K562 (cell line): Measurements from ENCODE around the gene SLX9. TPM values are rescaled to one million over a fixed set of nuclear protein-coding genes. Genes with fewer than 3 reads are reported as not detected.

Experiments
- ATAC-seq: fragments of 200-7000 bp; cut with Tn5 transposase; 3 replicates; pipeline ENCODE4 v1.9.1; 2020; ENCODE audit warnings: moderate library complexity
- BruUV-seq: library from RNA; stranded (reverse); fragments of 400-500 nt; replicated peaks from 2 replicates; lab custom pipeline; 2021; lab: Mats Ljungman, UMichigan
- CTCF ChIA-PET: fragments of 300-600 bp; formaldehyde crosslinking; extraction: SDS; loops from one replicate; lab custom pipeline; 2021; ENCODE audit warnings: low intra/inter-chr PET ratio; lab: Yijun Ruan, JAX
- POLR2A ChIA-PET: fragments of 300-600, 350-650 bp; sonication (Branson Sonifier 250); formaldehyde crosslinking; extraction: SDS; loops from one replicate; lab custom pipeline; 2021; ENCODE audit warnings: antibody characterized with exemption, inconsistent platforms; lab: Yijun Ruan, JAX
- DNase-seq, 4 experiments: peaks; one replicate each; pipeline versions ENCODE4 v3.0.0 to v3.0.0-alpha.2; 2011 to 2018; ENCODE audit warnings: low spot score in 3 of 4, mixed read lengths in 3 of 4; ENCODE audit errors: extremely low read depth in 1 of 4
- FAIRE-seq: peaks from 2 replicates; lab custom pipeline; 2011; peaks lifted over from hg19 to GRCh38; lab: Jason Lieb, UNC
- H2AFZ ChIP-seq: 2 replicates; pipeline ENCODE4 v1.6.0; 2011; ENCODE audit warnings: low read depth, low read length, control low read depth, inconsistent platforms
- H3K27ac ChIP-seq: fragments of 200-600 bp; 3 replicates; pipeline ENCODE4 v1.8.0; 2011; ENCODE audit warnings: low read depth, mild to moderate bottlenecking, control low read depth, inconsistent platforms, low read length, moderate library complexity, mixed read lengths; ENCODE audit errors: extremely low read depth
- H3K27me3 ChIP-seq, 2 experiments: fragments of 300-600 bp in 1 of 2; 2 replicates in 1 of 2; 3 replicates in 1 of 2; pipeline versions ENCODE4 v1.6.0 to v1.8.0; 2011; ENCODE audit warnings: inconsistent platforms in 2 of 2, low read length in 2 of 2, mild to moderate bottlenecking in 1 of 2, mixed read lengths in 1 of 2, moderate library complexity in 1 of 2; ENCODE audit not compliant: control insufficient read depth in 2 of 2, insufficient read depth in 2 of 2
- H3K36me3 ChIP-seq: fragments of 300-600 bp; 3 replicates; pipeline ENCODE4 v1.8.0; 2011; ENCODE audit warnings: mild to moderate bottlenecking, low read length, inconsistent platforms; ENCODE audit not compliant: control insufficient read depth, insufficient read depth
- H3K4me1 ChIP-seq, 2 experiments: fragments of 200-600 bp in 1 of 2; replicated peaks in 1 of 2; 2 replicates in 1 of 2; 3 replicates in 1 of 2; pipeline versions ENCODE4 v1.5.1 to v1.8.0; 2011; ENCODE audit warnings: inconsistent platforms in 2 of 2, low read length in 2 of 2, mild to moderate bottlenecking in 1 of 2, mixed read lengths in 1 of 2, moderate library complexity in 1 of 2; ENCODE audit not compliant: control insufficient read depth in 2 of 2, insufficient read depth in 2 of 2
- H3K4me2 ChIP-seq: 2 replicates; pipeline ENCODE4 v1.6.1; 2011; ENCODE audit warnings: low read length, control low read depth, inconsistent platforms, mixed read lengths; ENCODE audit not compliant: insufficient read depth
- H3K4me3 ChIP-seq: fragments of 200-600 bp; sonication (generic), shearing (Covaris generic); 2 replicates; pipeline ENCODE4 v1.5.1; 2016; ENCODE audit warnings: control low read depth, inconsistent platforms
- H3K79me2 ChIP-seq: fragments of 200-600 bp; 3 replicates; pipeline ENCODE4 v1.8.0; 2011; ENCODE audit warnings: low read length, inconsistent platforms; ENCODE audit not compliant: control insufficient read depth, insufficient read depth
- H3K9ac ChIP-seq, 2 experiments: 2 replicates each; pipeline versions ENCODE4 v1.6.0 to v1.6.1; 2011; ENCODE audit warnings: low read depth in 2 of 2, low read length in 2 of 2, control low read depth in 1 of 2, inconsistent platforms in 1 of 2, mild to moderate bottlenecking in 1 of 2, mixed read lengths in 1 of 2; ENCODE audit not compliant: insufficient read depth in 1 of 2
- H3K9me1 ChIP-seq: one replicate; pipeline ENCODE4 v1.6.0; 2011; ENCODE audit warnings: inconsistent platforms, mild to moderate bottlenecking, low read length, moderate library complexity; ENCODE audit not compliant: control insufficient read depth, insufficient read depth
- H3K9me3 ChIP-seq: replicated peaks from 2 replicates; pipeline ENCODE4 v1.5.1; 2011; ENCODE audit warnings: low read depth, low read length, inconsistent platforms; ENCODE audit not compliant: control insufficient read depth, insufficient read depth
- H4K20me1 ChIP-seq: replicated peaks from 2 replicates; pipeline ENCODE4 v1.6.1; 2011; ENCODE audit warnings: low read length, inconsistent platforms, mixed read lengths; ENCODE audit not compliant: control insufficient read depth, insufficient read depth
- CBFA2T2 ChIP-seq: fragments of 450-650 bp; conservative IDR thresholded peaks from 2 replicates; pipeline ENCODE4 v1.6.1; 2017; ENCODE audit warnings: mild to moderate bottlenecking
- DDX20 ChIP-seq: fragments of 450-650 bp; IDR thresholded peaks from 2 replicates; pipeline ENCODE4 v1.6.1; 2016; ENCODE audit warnings: missing genetic modification characterization, low read depth, mild to moderate bottlenecking, missing compliant biosample characterization, moderate library complexity
- EHMT2 ChIP-seq: fragments of 450-650 bp; IDR thresholded peaks from 2 replicates; pipeline ENCODE4 v1.6.1; 2018; ENCODE audit warnings: antibody characterized with exemption
- FOXA1 ChIP-seq: fragments of 450-650 bp; IDR thresholded peaks from 2 replicates; pipeline ENCODE4 v1.6.1; 2016; ENCODE audit warnings: mild to moderate bottlenecking, borderline replicate concordance
- MYC ChIP-seq, 2 experiments: fragments of 250-450 bp in 1 of 2; sonication (Bioruptor Pico) in 1 of 2; IDR thresholded peaks; 2 replicates each; pipeline versions ENCODE4 v1.5.1 to v1.6.1; 2012 to 2021; ENCODE audit warnings: low read depth in 2 of 2, borderline replicate concordance in 1 of 2, improper control_type of control experiment in 1 of 2, low read length in 1 of 2, mild to moderate bottlenecking in 1 of 2, moderate library complexity in 1 of 2
- NFATC3 ChIP-seq: fragments of 450-650 bp; IDR thresholded peaks from 2 replicates; pipeline ENCODE4 v1.6.1; 2017; ENCODE audit warnings: mild to moderate bottlenecking
- NR2C2 ChIP-seq, 2 experiments: fragments of 200-800 bp in 1 of 2; sonication (Bioruptor generic) in 1 of 2; sonication (generic) in 1 of 2; formaldehyde crosslinking in 1 of 2; IDR thresholded peaks; 2 replicates each; pipeline versions ENCODE4 v1.6.1 to v1.8.0; 2016 to 2022; ENCODE audit warnings: mild to moderate bottlenecking in 1 of 2, missing compliant biosample characterization in 1 of 2, missing genetic modification characterization in 1 of 2, missing genetic modification reagents in 1 of 2
- RNF219 ChIP-seq: fragments of 250-450 bp; sonication (Bioruptor Pico); IDR thresholded peaks from 2 replicates; pipeline ENCODE4 v1.5.0; 2022; ENCODE audit warnings: mild to moderate bottlenecking
- RUNX1 ChIP-seq: sonication (generic); IDR thresholded peaks from 2 replicates; pipeline ENCODE4 v1.6.1; 2016; ENCODE audit warnings: antibody characterized with exemption, low read depth
- TCFL5 ChIP-seq: fragments of 250-450 bp; sonication (Bioruptor Pico); conservative IDR thresholded peaks from 2 replicates; pipeline ENCODE4 v1.6.1; 2021; ENCODE audit warnings: mild to moderate bottlenecking, moderate library complexity, matching md5 sums
- ZNF197 ChIP-seq: fragments of 200-800 bp; sonication (Bioruptor generic); IDR thresholded peaks from 2 replicates; pipeline ENCODE4 v1.6.1; 2016; ENCODE audit warnings: low read depth, missing genetic modification characterization, missing compliant biosample characterization
- ZNF224 ChIP-seq: sonication (generic); formaldehyde crosslinking; IDR thresholded peaks from 2 replicates; pipeline ENCODE4 v1.8.0; 2022; ENCODE audit warnings: mild to moderate bottlenecking, missing genetic modification reagents
- ZNF354B ChIP-seq: fragments of 250-450 bp; sonication (Bioruptor Pico); IDR thresholded peaks from 2 replicates; pipeline ENCODE4 v1.4.0; 2020
- ZNF561 ChIP-seq: fragments of 450-650 bp; formaldehyde crosslinking; conservative IDR thresholded peaks from 2 replicates; pipeline ENCODE4 v1.4.0; 2020; ENCODE audit warnings: mild to moderate bottlenecking, moderate library complexity
- ZNF75A ChIP-seq: fragments of 450-650 bp; formaldehyde crosslinking; IDR thresholded peaks from 2 replicates; pipeline ENCODE4 v1.4.0; 2020; ENCODE audit warnings: mild to moderate bottlenecking
- WGBS: fragments of 100-300 bp; shearing (Covaris generic); methylation state at CpG from one replicate; pipeline ENCODE4 v1.1.6; 2016; ENCODE audit warnings: low coverage, mixed read lengths; ENCODE audit not compliant: insufficient coverage; ENCODE audit errors: missing lambda C conversion rate; 5-methylcytosine and 5-hydroxymethylcytosine counted together
- in situ Hi-C: fragments of 300-500 bp; cut with MboI; formaldehyde crosslinking; loops from 4 replicates; pipeline ENCODE4 v1.15.0; 2018; ENCODE audit warnings: inconsistent platforms, mixed read lengths
- intact Hi-C: fragments of 100-400 bp; cut with micrococcal nuclease; formaldehyde crosslinking; loops from 2 replicates; pipeline ENCODE4 v1.14.2; 2022
- polyA plus RNA-seq, 8 experiments: library from polyadenylated mRNA; depleted of rRNA in 4 of 8; stranded (reverse) in 5 of 8; unstranded in 3 of 8; fragments of >200 nt; fragmentation: Nextera tagmentation in 2 of 8; fragmentation: Illumina TruSeq in 1 of 8; extraction: Ambion mirVana in 2 of 8; extraction: Trizol in 1 of 8; gene quantifications; 2 replicates each; pipeline versions ENCODE4 v1.2.1 to v1.2.3, GENCODE V29; 2011 to 2014; ENCODE audit warnings: inconsistent platforms in 1 of 8, missing spikeins in 1 of 8
- total RNA-seq, 7 experiments: library from RNA; depleted of rRNA in 6 of 7; stranded (reverse); fragments of >200 nt in 6 of 7; fragmentation: Illumina TruSeq in 2 of 7; extraction: Trizol in 2 of 7; gene quantifications; 2 replicates each; pipeline versions ENCODE4 v1.2.1 to v1.2.3, GENCODE V29; 2011 to 2021; ENCODE audit warnings: low replicate concordance in 1 of 7
- TF ChIP-seq, protein P1 (sequence below), 2 experiments: fragments of 150-350 bp in 1 of 2; IDR thresholded peaks; 2 replicates each; pipeline ENCODE4 v1.6.1; 2012 to 2016; ENCODE audit warnings: low read depth in 2 of 2, low read length in 2 of 2, mild to moderate bottlenecking in 1 of 2, moderate library complexity in 1 of 2

SLX9 gene
- total and polyA plus RNA-seq, 9 of the 15 experiments (the other 6 are each of a cell fraction or from before 2014, with no cell fraction given): 1.2 to 75.5 (median 16.5) TPM

DNA sequence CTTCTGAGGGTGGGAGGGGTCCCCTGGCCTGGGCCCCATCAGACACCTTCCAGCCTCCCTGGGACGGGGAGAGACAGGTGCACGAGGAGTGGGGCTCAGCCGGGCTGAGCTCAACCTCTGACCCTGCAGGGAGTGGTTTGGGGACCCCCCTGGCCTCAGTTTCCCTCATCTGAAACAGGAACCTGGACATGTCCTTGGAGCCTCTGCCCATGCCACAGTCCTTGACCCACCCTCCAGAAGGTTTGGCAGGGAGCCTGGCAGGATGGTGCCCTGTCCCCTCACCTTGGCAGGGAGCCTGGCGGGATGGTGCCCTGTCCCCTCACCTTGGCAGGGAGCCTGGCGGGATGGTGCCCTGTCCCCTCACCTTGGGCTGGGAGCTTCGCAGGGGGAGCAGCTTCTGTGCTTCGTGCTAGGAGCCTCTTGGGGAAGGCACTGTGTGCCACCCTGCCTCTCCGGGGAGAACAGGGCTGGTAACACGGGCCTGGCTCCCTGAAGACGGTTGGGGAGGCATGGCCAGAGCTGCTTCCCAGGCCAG lies 58.3 kb downstream of the SLX9 start:
- FAIRE-seq (no peak), DNase-seq (no peak), ATAC-seq (no peak)
- ChIA-PET POLR2A (interaction anchor here (1.6 kb wide), 1 partner anchor 10 kb away, joined by 5 read pairs; no protein-coding TSS in a partner anchor), CTCF (no interaction called here)
- Histone ChIP-seq H2AFZ (no peak overlapping the region), H3K9me3 (no peaks in the 10 kb centered on the region), H3K9me1 (no peaks in the 10 kb centered on the region), H3K4me2 (no peak overlapping the region), H3K36me3 (no peaks in the 10 kb centered on the region), H3K27me3 (peaks cover 24 to 76% of the 10 kb centered on the region in 2 experiments; a peak in 4 of 5 replicates), H3K4me3 (no peak overlapping the region), H3K9ac (no peak overlapping the region), H3K27ac (no peak overlapping the region), H3K79me2 (no peaks in the 10 kb centered on the region), H4K20me1 (peaks cover 25% of the 10 kb centered on the region; the same call in 1 of the 2 replicates), H3K4me1 (peaks cover 0 to 68% of the 10 kb centered on the region in 2 experiments; a peak in 1 of 5 replicates)
- BruUV-seq: no TSS peak
- whole genome bisulfite sequencing: 3% methylated on average over 10 of the region's 10 CpGs
- TF ChIP-seq ZNF75A (no peak), NR2C2 (CRISPR knock-in tag; IDR thresholded peaks at IDR 0.05) (no peak), NR2C2 (tag; IDR thresholded peaks at IDR 0.05) (no peak), MYC (IDR thresholded peaks at IDR 0.05; ENCODE audit: low read depth, low read length) (no peak), MYC (CRISPR knock-in tag; IDR thresholded peaks at IDR 0.05; ENCODE audit: borderline replicate concordance, low read depth) (no peak), ZNF197 (CRISPR knock-in tag) (no peak), TCFL5 (no peak), EHMT2 (no peak), ZNF561 (CRISPR knock-in tag) (no peak), RUNX1 (no peak), CBFA2T2 (no peak), DDX20 (no peak), FOXA1 (no peak), RNF219 (CRISPR knock-in tag) (no peak), NFATC3 (no peak), ZNF354B (no peak), ZNF224 (CRISPR knock-in tag) (no peak)
- TF ChIP-seq, protein P1, sequence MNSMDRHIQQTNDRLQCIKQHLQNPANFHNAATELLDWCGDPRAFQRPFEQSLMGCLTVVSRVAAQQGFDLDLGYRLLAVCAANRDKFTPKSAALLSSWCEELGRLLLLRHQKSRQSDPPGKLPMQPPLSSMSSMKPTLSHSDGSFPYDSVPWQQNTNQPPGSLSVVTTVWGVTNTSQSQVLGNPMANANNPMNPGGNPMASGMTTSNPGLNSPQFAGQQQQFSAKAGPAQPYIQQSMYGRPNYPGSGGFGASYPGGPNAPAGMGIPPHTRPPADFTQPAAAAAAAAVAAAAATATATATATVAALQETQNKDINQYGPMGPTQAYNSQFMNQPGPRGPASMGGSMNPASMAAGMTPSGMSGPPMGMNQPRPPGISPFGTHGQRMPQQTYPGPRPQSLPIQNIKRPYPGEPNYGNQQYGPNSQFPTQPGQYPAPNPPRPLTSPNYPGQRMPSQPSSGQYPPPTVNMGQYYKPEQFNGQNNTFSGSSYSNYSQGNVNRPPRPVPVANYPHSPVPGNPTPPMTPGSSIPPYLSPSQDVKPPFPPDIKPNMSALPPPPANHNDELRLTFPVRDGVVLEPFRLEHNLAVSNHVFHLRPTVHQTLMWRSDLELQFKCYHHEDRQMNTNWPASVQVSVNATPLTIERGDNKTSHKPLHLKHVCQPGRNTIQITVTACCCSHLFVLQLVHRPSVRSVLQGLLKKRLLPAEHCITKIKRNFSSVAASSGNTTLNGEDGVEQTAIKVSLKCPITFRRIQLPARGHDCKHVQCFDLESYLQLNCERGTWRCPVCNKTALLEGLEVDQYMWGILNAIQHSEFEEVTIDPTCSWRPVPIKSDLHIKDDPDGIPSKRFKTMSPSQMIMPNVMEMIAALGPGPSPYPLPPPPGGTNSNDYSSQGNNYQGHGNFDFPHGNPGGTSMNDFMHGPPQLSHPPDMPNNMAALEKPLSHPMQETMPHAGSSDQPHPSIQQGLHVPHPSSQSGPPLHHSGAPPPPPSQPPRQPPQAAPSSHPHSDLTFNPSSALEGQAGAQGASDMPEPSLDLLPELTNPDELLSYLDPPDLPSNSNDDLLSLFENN (IDR thresholded peaks at IDR 0.05; ENCODE audit: low read depth in 2 of 2, low read length in 2 of 2): no peak
- intact Hi-C loops (no loop called here), in situ Hi-C loops (no loop called here)
